Measurements from ENCODE around the gene GPC6.

DNA sequence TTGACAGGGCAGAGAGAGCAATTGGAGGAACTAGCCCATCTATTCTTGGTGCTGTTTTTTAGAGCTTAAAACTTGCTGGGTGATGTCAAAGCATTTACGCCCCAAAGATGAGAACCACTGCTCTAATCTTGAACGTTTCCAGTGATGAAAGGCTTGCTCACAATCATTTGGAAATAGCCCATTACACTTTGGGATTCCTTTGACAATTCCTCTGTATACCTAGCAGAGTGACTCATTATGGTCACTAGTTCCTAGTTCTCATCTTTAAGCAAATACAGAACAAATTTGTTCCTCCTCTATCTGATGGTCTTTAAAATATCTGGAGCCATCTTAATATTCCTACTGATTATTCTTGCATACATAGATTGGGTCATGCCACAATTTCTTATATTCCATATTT is 112.3 kb downstream of the GPC6 start:
- TF ChIP-seq, protein P1, sequence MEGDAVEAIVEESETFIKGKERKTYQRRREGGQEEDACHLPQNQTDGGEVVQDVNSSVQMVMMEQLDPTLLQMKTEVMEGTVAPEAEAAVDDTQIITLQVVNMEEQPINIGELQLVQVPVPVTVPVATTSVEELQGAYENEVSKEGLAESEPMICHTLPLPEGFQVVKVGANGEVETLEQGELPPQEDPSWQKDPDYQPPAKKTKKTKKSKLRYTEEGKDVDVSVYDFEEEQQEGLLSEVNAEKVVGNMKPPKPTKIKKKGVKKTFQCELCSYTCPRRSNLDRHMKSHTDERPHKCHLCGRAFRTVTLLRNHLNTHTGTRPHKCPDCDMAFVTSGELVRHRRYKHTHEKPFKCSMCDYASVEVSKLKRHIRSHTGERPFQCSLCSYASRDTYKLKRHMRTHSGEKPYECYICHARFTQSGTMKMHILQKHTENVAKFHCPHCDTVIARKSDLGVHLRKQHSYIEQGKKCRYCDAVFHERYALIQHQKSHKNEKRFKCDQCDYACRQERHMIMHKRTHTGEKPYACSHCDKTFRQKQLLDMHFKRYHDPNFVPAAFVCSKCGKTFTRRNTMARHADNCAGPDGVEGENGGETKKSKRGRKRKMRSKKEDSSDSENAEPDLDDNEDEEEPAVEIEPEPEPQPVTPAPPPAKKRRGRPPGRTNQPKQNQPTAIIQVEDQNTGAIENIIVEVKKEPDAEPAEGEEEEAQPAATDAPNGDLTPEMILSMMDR (IDR thresholded peaks at IDR 0.05): no peak
- no peak for TF ChIP-seq FOXJ3 (CRISPR knock-in tag; IDR thresholded peaks at IDR 0.05)
- no peak for TF ChIP-seq RAD21 (IDR thresholded peaks at IDR 0.05; ENCODE audit: low read length)
